ENCODE measurements around the gene FBXL16.

DNA sequence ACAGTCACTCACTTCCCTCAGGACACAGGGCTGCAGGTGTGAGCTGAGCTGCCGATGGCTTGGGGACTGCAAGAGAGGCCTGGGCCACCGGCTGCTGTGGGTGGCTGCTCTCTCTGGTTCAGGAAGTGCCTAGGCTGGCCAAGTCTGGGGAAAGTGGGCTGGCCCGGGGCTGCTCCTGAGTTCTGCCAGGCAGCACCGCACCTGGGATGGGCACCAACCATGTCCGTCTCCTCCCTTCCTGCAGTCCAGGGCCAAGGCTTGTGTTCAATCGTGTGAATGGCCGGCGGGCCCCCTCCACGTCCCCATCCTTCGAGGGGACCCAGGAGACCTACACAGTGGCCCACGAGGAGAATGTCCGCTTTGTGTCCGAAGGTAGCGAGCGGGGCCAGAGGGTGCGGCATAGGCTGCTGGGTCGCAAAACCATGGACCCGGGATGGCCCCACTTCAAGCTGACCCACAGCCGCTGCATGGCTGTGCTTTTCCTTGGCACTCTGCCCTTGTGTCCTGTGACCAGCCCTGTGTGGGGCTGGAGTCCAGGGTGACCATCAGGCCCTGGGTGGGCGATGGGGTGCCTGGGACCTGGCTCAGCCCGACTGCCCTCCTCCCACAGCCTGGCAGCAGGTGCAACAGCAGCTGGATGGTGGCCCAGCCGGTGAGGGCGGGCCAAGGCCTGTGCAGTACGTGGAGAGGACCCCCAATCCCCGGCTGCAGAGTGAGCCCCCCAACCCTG, 58.3 kb downstream of the FBXL16 start:
- TF ChIP-seq CTCF (IDR thresholded peaks at IDR 0.05) (no peak), POLR2A (IDR thresholded peaks at IDR 0.05) (no peak)

All from esophagus squamous epithelium (tissue), 4 donors.